HUES48 (cell line): ENCODE results near the gene NUP93.
"Not testable (repeated sequence)": the region's sequence is repeated elsewhere in the genome, so short reads cannot be mapped to it uniquely, and the experiment has no call there.

Experiments
- H3K27ac ChIP-seq: one replicate; pipeline ENCODE4 v1.7.0; 2013; ENCODE audit warnings: low read depth, low read length, inconsistent platforms
- H3K27me3 ChIP-seq: 2 replicates; pipeline ENCODE4 v1.6.1; 2013; ENCODE audit warnings: mild to moderate bottlenecking, low read length; ENCODE audit not compliant: control insufficient read depth, insufficient read depth
- H3K36me3 ChIP-seq: 2 replicates; pipeline ENCODE4 v1.6.1; 2013; ENCODE audit warnings: low read length; ENCODE audit not compliant: control insufficient read depth, insufficient read depth
- H3K4me1 ChIP-seq: 2 replicates; pipeline ENCODE4 v1.6.1; 2013; ENCODE audit warnings: mild to moderate bottlenecking, low read length; ENCODE audit not compliant: control insufficient read depth, insufficient read depth
- H3K4me3 ChIP-seq: 2 replicates; pipeline ENCODE4 v1.5.1; 2013; ENCODE audit warnings: mild to moderate bottlenecking, low read depth, low read length
- H3K9ac ChIP-seq: 2 replicates; pipeline ENCODE4 v1.6.1; 2013; ENCODE audit warnings: mild to moderate bottlenecking, low read depth, low read length, moderate library complexity
- H3K9me3 ChIP-seq: 2 replicates; pipeline ENCODE4 v1.6.1; 2013; ENCODE audit warnings: low read length; ENCODE audit not compliant: control insufficient read depth, insufficient read depth

NUP93 gene

DNA sequence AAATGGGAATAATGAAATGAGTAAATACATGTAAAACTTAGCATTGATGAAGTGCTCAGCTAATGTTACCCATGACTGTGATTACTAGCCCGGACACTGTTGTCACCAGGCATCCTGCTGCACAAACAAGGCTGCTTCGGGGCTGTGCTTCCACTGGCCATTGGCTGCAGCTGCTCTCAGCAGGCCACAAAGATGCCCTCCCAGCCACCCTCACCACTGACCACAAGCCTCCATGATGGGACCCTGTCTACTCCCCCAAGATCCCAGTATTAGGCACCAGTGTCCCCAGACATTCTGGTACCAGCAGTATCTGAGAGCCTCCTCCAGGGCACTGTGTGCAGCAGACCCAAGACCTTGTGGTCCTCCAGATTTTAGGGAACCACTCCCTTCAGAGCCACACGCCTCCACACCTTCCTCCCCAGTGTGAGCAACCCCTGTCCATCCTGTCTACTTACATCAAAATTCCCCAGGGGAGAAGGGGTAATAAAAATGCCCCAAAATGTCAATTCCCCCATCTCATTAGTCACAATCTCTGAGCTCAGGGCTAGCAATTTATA is 19.7 kb upstream of the NUP93 start:
- H3K27me3 ChIP-seq, result no peaks in the 10 kb centered on the region
- H3K9me3 ChIP-seq, result no peaks in the 10 kb centered on the region
- no peak overlapping the region for H3K4me3 ChIP-seq
- H3K4me1 ChIP-seq, result peaks cover 7% of the 10 kb centered on the region
- H3K27ac ChIP-seq, result no peak overlapping the region
- H3K36me3 ChIP-seq, result no peaks in the 10 kb centered on the region
- H3K9ac ChIP-seq, result no peak overlapping the region

DNA sequence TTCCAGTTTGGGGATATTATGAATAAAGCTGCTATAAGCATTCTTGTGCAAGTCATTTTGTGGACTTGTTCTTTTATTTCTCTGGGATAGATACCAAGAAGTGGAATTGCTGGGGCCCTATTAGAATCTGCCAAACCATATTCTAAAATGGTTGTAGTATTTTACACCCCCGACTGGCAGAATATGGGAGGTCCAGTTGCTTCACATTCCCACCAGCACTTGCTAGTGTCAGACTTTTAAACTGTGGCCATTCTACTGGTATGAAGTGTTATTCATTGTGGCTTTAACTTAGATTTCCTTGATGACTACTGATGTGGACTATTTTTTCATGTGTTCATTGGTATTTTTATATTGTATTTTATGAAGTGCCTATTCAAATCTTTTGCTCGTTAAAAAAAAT is 18.1 kb upstream of the NUP93 start:
- Histone ChIP-seq H3K27ac (no peak overlapping the region), H3K27me3 (no peaks in the 10 kb centered on the region), H3K36me3 (no peaks in the 10 kb centered on the region), H3K4me3 (no peak overlapping the region), H3K9me3 (no peaks in the 10 kb centered on the region), H3K4me1 (peaks cover 14% of the 10 kb centered on the region), H3K9ac (no peak overlapping the region)

- Histone ChIP-seq H3K27me3 (no peaks in the 10 kb centered on the region), H3K9me3 (no peaks in the 10 kb centered on the region), H3K36me3 (no peaks in the 10 kb centered on the region), H3K4me1 (peaks cover 7% of the 10 kb centered on the region), H3K4me3 (no peak overlapping the region), H3K9ac (no peak overlapping the region), H3K27ac (no peak overlapping the region)
Observed at GRCh38 chr16:56713794-56714193, 16.1 kb upstream of the NUP93 start.

- no peaks in the 10 kb centered on the region for H3K36me3 ChIP-seq
- H3K4me3 ChIP-seq, result no peak overlapping the region
- no peak overlapping the region for H3K27ac ChIP-seq
- peaks cover 7% of the 10 kb centered on the region; the same call in 1 of the 2 replicates for H3K4me1 ChIP-seq
- H3K27me3 ChIP-seq, result no peaks in the 10 kb centered on the region
- no peaks in the 10 kb centered on the region for H3K9me3 ChIP-seq
- no peak overlapping the region for H3K9ac ChIP-seq
Observed at GRCh38 chr16:56715126-56715525, 14.8 kb upstream of the NUP93 start.

DNA sequence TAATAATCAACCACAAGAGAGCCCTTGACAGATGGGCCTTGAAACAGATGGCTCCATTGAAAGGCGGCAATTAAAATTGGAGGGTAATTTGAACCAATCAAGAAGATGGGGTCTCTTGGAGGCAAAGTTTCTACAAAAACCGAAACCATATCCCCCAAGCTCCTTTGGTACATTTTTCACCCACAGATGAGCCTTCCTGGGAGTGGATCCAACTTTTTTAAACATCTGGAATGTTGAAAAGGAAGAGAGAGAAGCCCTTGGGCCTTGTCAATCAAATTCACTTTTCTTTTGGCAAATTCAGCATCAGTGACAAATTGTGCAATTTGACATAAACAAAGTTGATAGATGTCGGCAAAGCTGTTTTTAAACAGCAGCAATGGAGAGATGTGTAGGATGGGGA is 13.2 kb upstream of the NUP93 start:
- no peak overlapping the region for H3K9ac ChIP-seq
- H3K27ac ChIP-seq, result no peak overlapping the region
- no peaks in the 10 kb centered on the region; the same call in 1 of the 2 replicates for H3K27me3 ChIP-seq
- H3K4me3 ChIP-seq, result no peak overlapping the region
- H3K4me1 ChIP-seq, result peaks cover 7% of the 10 kb centered on the region; the same call in 1 of the 2 replicates
- no peaks in the 10 kb centered on the region for H3K36me3 ChIP-seq
- H3K9me3 ChIP-seq, result no peaks in the 10 kb centered on the region

GRCh38 chr16:56717532-56717931 is 12.4 kb upstream of the NUP93 start:
- H3K36me3 ChIP-seq, H3K9me3 ChIP-seq, H3K9ac ChIP-seq, H3K4me1 ChIP-seq, H3K27ac ChIP-seq, H3K4me3 ChIP-seq, H3K27me3 ChIP-seq: not testable (repeated sequence)

- Histone ChIP-seq H3K36me3 (no peaks in the 10 kb centered on the region), H3K27ac (no peak overlapping the region), H3K4me3 (no peak overlapping the region), H3K9ac (no peak overlapping the region), H3K27me3 (no peaks in the 10 kb centered on the region; the same call in 1 of the 2 replicates), H3K9me3 (no peaks in the 10 kb centered on the region), H3K4me1 (no peaks in the 10 kb centered on the region)
Observed at GRCh38 chr16:56722200-56722842, 7.6 kb upstream of the NUP93 start.

DNA sequence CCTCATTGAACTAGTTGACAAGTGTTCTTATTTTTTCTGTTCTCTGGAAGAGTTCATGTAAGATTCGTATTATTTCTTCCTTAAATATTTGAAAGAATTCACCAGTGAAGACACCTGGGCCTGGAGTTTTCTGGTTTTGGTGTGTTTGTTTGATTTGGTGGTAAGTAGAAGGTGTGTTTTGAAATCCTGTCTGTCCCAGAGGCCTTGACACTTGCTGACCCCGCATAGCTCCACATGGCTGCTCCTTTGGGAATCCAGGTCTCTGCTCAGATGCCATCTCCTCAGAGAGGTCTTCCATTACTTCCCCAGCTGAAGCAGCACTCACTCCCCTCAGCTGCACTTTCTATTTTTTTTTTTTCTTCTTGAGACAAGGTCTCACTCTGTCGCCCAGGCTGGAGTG is 5.7 kb upstream of the NUP93 start:
- no peaks in the 10 kb centered on the region for H3K9me3 ChIP-seq
- H3K27me3 ChIP-seq, result no peaks in the 10 kb centered on the region; the same call in 1 of the 2 replicates
- H3K27ac ChIP-seq, result no peak overlapping the region
- no peaks in the 10 kb centered on the region for H3K36me3 ChIP-seq
- peaks cover 2% of the 10 kb centered on the region for H3K4me1 ChIP-seq
- no peak overlapping the region for H3K4me3 ChIP-seq
- H3K9ac ChIP-seq, result no peak overlapping the region

GRCh38 chr16:56726283-56726682 is 3.6 kb upstream of the NUP93 start:
- H3K9ac ChIP-seq, result no peak overlapping the region
- H3K9me3 ChIP-seq, result no peaks in the 10 kb centered on the region
- H3K27me3 ChIP-seq, result no peaks in the 10 kb centered on the region; the same call in 1 of the 2 replicates
- H3K4me1 ChIP-seq, result peaks cover 6% of the 10 kb centered on the region
- no peak overlapping the region for H3K4me3 ChIP-seq
- H3K36me3 ChIP-seq, result no peaks in the 10 kb centered on the region
- H3K27ac ChIP-seq, result no peak overlapping the region

DNA sequence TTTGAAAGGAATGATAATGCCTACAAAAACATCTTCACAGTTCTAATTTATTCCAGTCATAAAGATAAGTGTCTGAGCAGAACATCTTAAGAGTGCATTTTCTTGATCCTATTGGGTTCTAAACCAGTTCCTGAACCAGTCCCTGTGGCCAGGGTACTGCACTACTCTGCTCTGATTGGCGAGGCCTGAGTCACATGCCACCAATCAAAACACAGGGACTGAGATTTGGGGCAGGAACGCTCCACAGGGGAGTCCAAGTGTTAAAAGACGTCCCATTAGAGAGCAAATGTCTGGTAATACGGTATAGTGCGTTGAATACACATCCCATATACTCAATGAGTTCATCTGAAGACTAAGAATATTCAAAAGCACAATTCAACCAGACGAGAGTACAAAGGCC is 3.0 kb upstream of the NUP93 start:
- Histone ChIP-seq H3K9ac (no peak overlapping the region), H3K4me3 (no peak overlapping the region), H3K36me3 (no peaks in the 10 kb centered on the region), H3K27me3 (no peaks in the 10 kb centered on the region), H3K27ac (no peak overlapping the region), H3K9me3 (no peaks in the 10 kb centered on the region), H3K4me1 (peaks cover 6% of the 10 kb centered on the region)

- Histone ChIP-seq H3K27ac (no peak overlapping the region), H3K36me3 (no peaks in the 10 kb centered on the region), H3K4me1 (peaks cover 6% of the 10 kb centered on the region), H3K9ac (no peak overlapping the region), H3K9me3 (no peaks in the 10 kb centered on the region), H3K4me3 (no peak overlapping the region), H3K27me3 (no peaks in the 10 kb centered on the region)
Observed at GRCh38 chr16:56728027-56728426, 1.9 kb upstream of the NUP93 start.
